K562 (cell line): ENCODE data around the gene ARPC2. TPM values are rescaled to one million over a fixed set of nuclear protein-coding genes. Genes with fewer than 3 reads are reported as not detected.

Experiments
- ATAC-seq: fragments of 200-7000 bp; cut with Tn5 transposase; 3 replicates; pipeline ENCODE4 v1.9.1; 2020; ENCODE audit warnings: moderate library complexity
- BruUV-seq: library from RNA; stranded (reverse); fragments of 400-500 nt; replicated peaks from 2 replicates; lab custom pipeline; 2021; lab: Mats Ljungman, UMichigan
- CTCF ChIA-PET: fragments of 300-600 bp; formaldehyde crosslinking; extraction: SDS; loops from one replicate; lab custom pipeline; 2021; ENCODE audit warnings: low intra/inter-chr PET ratio; lab: Yijun Ruan, JAX
- POLR2A ChIA-PET: fragments of 300-600, 350-650 bp; sonication (Branson Sonifier 250); formaldehyde crosslinking; extraction: SDS; loops from one replicate; lab custom pipeline; 2021; ENCODE audit warnings: antibody characterized with exemption, inconsistent platforms; lab: Yijun Ruan, JAX
- DNase-seq, 4 experiments: peaks; one replicate each; pipeline versions ENCODE4 v3.0.0 to v3.0.0-alpha.2; 2011 to 2018; ENCODE audit warnings: low spot score in 3 of 4, mixed read lengths in 3 of 4; ENCODE audit errors: extremely low read depth in 1 of 4
- FAIRE-seq: peaks from 2 replicates; lab custom pipeline; 2011; peaks lifted over from hg19 to GRCh38; lab: Jason Lieb, UNC
- H2AFZ ChIP-seq: 2 replicates; pipeline ENCODE4 v1.6.0; 2011; ENCODE audit warnings: low read depth, low read length, control low read depth, inconsistent platforms
- H3K27ac ChIP-seq: fragments of 200-600 bp; 3 replicates; pipeline ENCODE4 v1.8.0; 2011; ENCODE audit warnings: low read depth, mild to moderate bottlenecking, control low read depth, inconsistent platforms, low read length, moderate library complexity, mixed read lengths; ENCODE audit errors: extremely low read depth
- H3K27me3 ChIP-seq, 2 experiments: fragments of 300-600 bp in 1 of 2; 2 replicates in 1 of 2; 3 replicates in 1 of 2; pipeline versions ENCODE4 v1.6.0 to v1.8.0; 2011; ENCODE audit warnings: inconsistent platforms in 2 of 2, low read length in 2 of 2, mild to moderate bottlenecking in 1 of 2, mixed read lengths in 1 of 2, moderate library complexity in 1 of 2; ENCODE audit not compliant: control insufficient read depth in 2 of 2, insufficient read depth in 2 of 2
- H3K36me3 ChIP-seq: fragments of 300-600 bp; 3 replicates; pipeline ENCODE4 v1.8.0; 2011; ENCODE audit warnings: mild to moderate bottlenecking, low read length, inconsistent platforms; ENCODE audit not compliant: control insufficient read depth, insufficient read depth
- H3K4me1 ChIP-seq, 2 experiments: fragments of 200-600 bp in 1 of 2; replicated peaks in 1 of 2; 2 replicates in 1 of 2; 3 replicates in 1 of 2; pipeline versions ENCODE4 v1.5.1 to v1.8.0; 2011; ENCODE audit warnings: inconsistent platforms in 2 of 2, low read length in 2 of 2, mild to moderate bottlenecking in 1 of 2, mixed read lengths in 1 of 2, moderate library complexity in 1 of 2; ENCODE audit not compliant: control insufficient read depth in 2 of 2, insufficient read depth in 2 of 2
- H3K4me2 ChIP-seq: 2 replicates; pipeline ENCODE4 v1.6.1; 2011; ENCODE audit warnings: low read length, control low read depth, inconsistent platforms, mixed read lengths; ENCODE audit not compliant: insufficient read depth
- H3K4me3 ChIP-seq: fragments of 200-600 bp; sonication (generic), shearing (Covaris generic); 2 replicates; pipeline ENCODE4 v1.5.1; 2016; ENCODE audit warnings: control low read depth, inconsistent platforms
- H3K79me2 ChIP-seq: fragments of 200-600 bp; 3 replicates; pipeline ENCODE4 v1.8.0; 2011; ENCODE audit warnings: low read length, inconsistent platforms; ENCODE audit not compliant: control insufficient read depth, insufficient read depth
- H3K9ac ChIP-seq, 2 experiments: 2 replicates each; pipeline versions ENCODE4 v1.6.0 to v1.6.1; 2011; ENCODE audit warnings: low read depth in 2 of 2, low read length in 2 of 2, control low read depth in 1 of 2, inconsistent platforms in 1 of 2, mild to moderate bottlenecking in 1 of 2, mixed read lengths in 1 of 2; ENCODE audit not compliant: insufficient read depth in 1 of 2
- H3K9me1 ChIP-seq: one replicate; pipeline ENCODE4 v1.6.0; 2011; ENCODE audit warnings: inconsistent platforms, mild to moderate bottlenecking, low read length, moderate library complexity; ENCODE audit not compliant: control insufficient read depth, insufficient read depth
- H3K9me3 ChIP-seq: replicated peaks from 2 replicates; pipeline ENCODE4 v1.5.1; 2011; ENCODE audit warnings: low read depth, low read length, inconsistent platforms; ENCODE audit not compliant: control insufficient read depth, insufficient read depth
- H4K20me1 ChIP-seq: replicated peaks from 2 replicates; pipeline ENCODE4 v1.6.1; 2011; ENCODE audit warnings: low read length, inconsistent platforms, mixed read lengths; ENCODE audit not compliant: control insufficient read depth, insufficient read depth
- DPF2 ChIP-seq: fragments of 450-650 bp; IDR thresholded peaks from 2 replicates; pipeline ENCODE4 v1.6.1; 2016
- HOXB6 ChIP-seq: fragments of 250-450 bp; sonication (Bioruptor Pico); IDR thresholded peaks from 2 replicates; pipeline ENCODE4 v1.5.1; 2022; ENCODE audit warnings: mild to moderate bottlenecking, borderline replicate concordance
- NR0B1 ChIP-seq: fragments of 450-650 bp; IDR thresholded peaks from one replicate; pipeline ENCODE4 v1.6.1; 2018; ENCODE audit warnings: mild to moderate bottlenecking, moderate library complexity; ENCODE audit not compliant: partially characterized antibody
- PTRF ChIP-seq: fragments of 450-650 bp; IDR thresholded peaks from 2 replicates; pipeline ENCODE4 v1.6.1; 2016; ENCODE audit warnings: mild to moderate bottlenecking, missing genetic modification characterization, missing compliant biosample characterization
- RBM39 ChIP-seq: fragments of 200-400 bp; formaldehyde crosslinking; optimal IDR thresholded peaks from 2 replicates; pipeline ENCODE3; 2018; ENCODE audit warnings: low read depth, low read length
- ZNF239 ChIP-seq: fragments of 250-450 bp; sonication (Bioruptor Pico); IDR thresholded peaks from 2 replicates; pipeline ENCODE4 v1.4.0; 2020; ENCODE audit warnings: mild to moderate bottlenecking
- ZNF395 ChIP-seq: fragments of 200-800 bp; sonication (Bioruptor generic); IDR thresholded peaks from 2 replicates; pipeline ENCODE4 v1.6.1; 2017; ENCODE audit warnings: missing genetic modification characterization, missing compliant biosample characterization
- ZNF445 ChIP-seq: fragments of 250-450 bp; sonication (Bioruptor Pico); IDR thresholded peaks from 2 replicates; pipeline ENCODE4 v1.4.0; 2020; ENCODE audit warnings: low read depth, mild to moderate bottlenecking, moderate library complexity
- ZNF707 ChIP-seq: fragments of 250-450 bp; sonication (Bioruptor Pico); conservative IDR thresholded peaks from 2 replicates; pipeline ENCODE4 v1.8.0; 2022; ENCODE audit warnings: inconsistent platforms, mild to moderate bottlenecking, moderate library complexity
- ZSCAN32 ChIP-seq: fragments of 450-650 bp; formaldehyde crosslinking; IDR thresholded peaks from 2 replicates; pipeline ENCODE4 v1.4.0; 2020; ENCODE audit warnings: mild to moderate bottlenecking, moderate library complexity
- WGBS: fragments of 100-300 bp; shearing (Covaris generic); methylation state at CpG from one replicate; pipeline ENCODE4 v1.1.6; 2016; ENCODE audit warnings: low coverage, mixed read lengths; ENCODE audit not compliant: insufficient coverage; ENCODE audit errors: missing lambda C conversion rate; 5-methylcytosine and 5-hydroxymethylcytosine counted together
- in situ Hi-C: fragments of 300-500 bp; cut with MboI; formaldehyde crosslinking; loops from 4 replicates; pipeline ENCODE4 v1.15.0; 2018; ENCODE audit warnings: inconsistent platforms, mixed read lengths
- intact Hi-C: fragments of 100-400 bp; cut with micrococcal nuclease; formaldehyde crosslinking; loops from 2 replicates; pipeline ENCODE4 v1.14.2; 2022
- polyA plus RNA-seq, 8 experiments: library from polyadenylated mRNA; depleted of rRNA in 4 of 8; stranded (reverse) in 5 of 8; unstranded in 3 of 8; fragments of >200 nt; fragmentation: Nextera tagmentation in 2 of 8; fragmentation: Illumina TruSeq in 1 of 8; extraction: Ambion mirVana in 2 of 8; extraction: Trizol in 1 of 8; gene quantifications; 2 replicates each; pipeline versions ENCODE4 v1.2.1 to v1.2.3, GENCODE V29; 2011 to 2014; ENCODE audit warnings: inconsistent platforms in 1 of 8, missing spikeins in 1 of 8
- total RNA-seq, 7 experiments: library from RNA; depleted of rRNA in 6 of 7; stranded (reverse); fragments of >200 nt in 6 of 7; fragmentation: Illumina TruSeq in 2 of 7; extraction: Trizol in 2 of 7; gene quantifications; 2 replicates each; pipeline versions ENCODE4 v1.2.1 to v1.2.3, GENCODE V29; 2011 to 2021; ENCODE audit warnings: low replicate concordance in 1 of 7
- TF ChIP-seq, protein P1 (sequence below), 3 experiments: fragments of 200-800 bp in 1 of 3; fragments of 250-450 bp in 1 of 3; fragments of 450-650 bp in 1 of 3; sonication (Bioruptor Pico) in 1 of 3; sonication (Bioruptor generic) in 1 of 3; formaldehyde crosslinking in 1 of 3; IDR thresholded peaks; 2 replicates each; pipeline versions ENCODE4 v1.6.1 to v1.8.0; 2016 to 2022; ENCODE audit warnings: mild to moderate bottlenecking in 2 of 3, missing genetic modification characterization in 2 of 3, missing compliant biosample characterization in 1 of 3, moderate library complexity in 1 of 3
- TF ChIP-seq, protein P2 (sequence below), 2 experiments: IDR thresholded peaks in 1 of 2; conservative IDR thresholded peaks in 1 of 2; 2 replicates each; pipeline ENCODE4 v1.6.1; 2016; ENCODE audit warnings: low read depth in 2 of 2, mild to moderate bottlenecking in 1 of 2, missing compliant biosample characterization in 1 of 2, missing genetic modification characterization in 1 of 2, moderate library complexity in 1 of 2

The ARPC2 gene
- total and polyA plus RNA-seq, 9 of the 15 experiments (the other 6 are each of a cell fraction or from before 2014, with no cell fraction given), result 81.9 to 187 (median 103) TPM

GRCh38 chr2:218296200-218296599 is 79.2 kb downstream of the ARPC2 start:
- H3K27ac ChIP-seq, result no peak overlapping the region
- no peak overlapping the region for H2AFZ ChIP-seq
- peaks cover 3% of the 10 kb centered on the region for H3K9me1 ChIP-seq
- no peaks in the 10 kb centered on the region for H3K27me3 ChIP-seq
- no TSS peak for BruUV-seq
- peaks cover 34 to 36% of the 10 kb centered on the region in 2 experiments; a peak in 4 of 5 replicates for H3K4me1 ChIP-seq
- POLR2A ChIA-PET, result interaction anchor here (0.7 to 2.2 kb wide), 4 partner anchors 8 to 158 kb away, joined by 3 to 8 read pairs (median 4); no protein-coding TSS in a partner anchor
- no peak overlapping the region for H3K9ac ChIP-seq
- no peaks in the 10 kb centered on the region for H3K36me3 ChIP-seq
- H3K4me3 ChIP-seq, result no peak overlapping the region
- intact Hi-C loops, result no loop called here
- WGBS, result 80% methylated on average over 1 of the region's 1 CpG
- H3K9me3 ChIP-seq, result no peaks in the 10 kb centered on the region
- H4K20me1 ChIP-seq, result no peaks in the 10 kb centered on the region
- TF ChIP-seq ZNF239, result no peak
- TF ChIP-seq, protein P1, sequence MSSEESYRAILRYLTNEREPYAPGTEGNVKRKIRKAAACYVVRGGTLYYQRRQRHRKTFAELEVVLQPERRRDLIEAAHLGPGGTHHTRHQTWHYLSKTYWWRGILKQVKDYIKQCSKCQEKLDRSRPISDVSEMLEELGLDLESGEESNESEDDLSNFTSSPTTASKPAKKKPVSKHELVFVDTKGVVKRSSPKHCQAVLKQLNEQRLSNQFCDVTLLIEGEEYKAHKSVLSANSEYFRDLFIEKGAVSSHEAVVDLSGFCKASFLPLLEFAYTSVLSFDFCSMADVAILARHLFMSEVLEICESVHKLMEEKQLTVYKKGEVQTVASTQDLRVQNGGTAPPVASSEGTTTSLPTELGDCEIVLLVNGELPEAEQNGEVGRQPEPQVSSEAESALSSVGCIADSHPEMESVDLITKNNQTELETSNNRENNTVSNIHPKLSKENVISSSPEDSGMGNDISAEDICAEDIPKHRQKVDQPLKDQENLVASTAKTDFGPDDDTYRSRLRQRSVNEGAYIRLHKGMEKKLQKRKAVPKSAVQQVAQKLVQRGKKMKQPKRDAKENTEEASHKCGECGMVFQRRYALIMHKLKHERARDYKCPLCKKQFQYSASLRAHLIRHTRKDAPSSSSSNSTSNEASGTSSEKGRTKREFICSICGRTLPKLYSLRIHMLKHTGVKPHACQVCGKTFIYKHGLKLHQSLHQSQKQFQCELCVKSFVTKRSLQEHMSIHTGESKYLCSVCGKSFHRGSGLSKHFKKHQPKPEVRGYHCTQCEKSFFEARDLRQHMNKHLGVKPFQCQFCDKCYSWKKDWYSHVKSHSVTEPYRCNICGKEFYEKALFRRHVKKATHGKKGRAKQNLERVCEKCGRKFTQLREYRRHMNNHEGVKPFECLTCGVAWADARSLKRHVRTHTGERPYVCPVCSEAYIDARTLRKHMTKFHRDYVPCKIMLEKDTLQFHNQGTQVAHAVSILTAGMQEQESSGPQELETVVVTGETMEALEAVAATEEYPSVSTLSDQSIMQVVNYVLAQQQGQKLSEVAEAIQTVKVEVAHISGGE (CRISPR knock-in tag; IDR thresholded peaks at IDR 0.05), result no peak
- TF ChIP-seq RBM39, result no peak
- no peak for TF ChIP-seq ZNF707 (CRISPR knock-in tag)
- TF ChIP-seq ZNF445 (CRISPR knock-in tag), result no peak
- TF ChIP-seq NR0B1, result no peak
- TF ChIP-seq ZSCAN32 (CRISPR knock-in tag), result no peak
- no peak for TF ChIP-seq ZNF395 (CRISPR knock-in tag)
- TF ChIP-seq HOXB6, result no peak
- no peak for TF ChIP-seq PTRF
- TF ChIP-seq, protein P2, sequence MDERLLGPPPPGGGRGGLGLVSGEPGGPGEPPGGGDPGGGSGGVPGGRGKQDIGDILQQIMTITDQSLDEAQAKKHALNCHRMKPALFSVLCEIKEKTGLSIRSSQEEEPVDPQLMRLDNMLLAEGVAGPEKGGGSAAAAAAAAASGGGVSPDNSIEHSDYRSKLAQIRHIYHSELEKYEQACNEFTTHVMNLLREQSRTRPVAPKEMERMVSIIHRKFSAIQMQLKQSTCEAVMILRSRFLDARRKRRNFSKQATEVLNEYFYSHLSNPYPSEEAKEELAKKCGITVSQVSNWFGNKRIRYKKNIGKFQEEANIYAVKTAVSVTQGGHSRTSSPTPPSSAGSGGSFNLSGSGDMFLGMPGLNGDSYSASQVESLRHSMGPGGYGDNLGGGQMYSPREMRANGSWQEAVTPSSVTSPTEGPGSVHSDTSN (CRISPR knock-in tag; IDR thresholded peaks at IDR 0.05; ENCODE audit: low read depth), result no peak
- TF ChIP-seq, protein P2 (tag; conservative IDR thresholded peaks at IDR 0.05; ENCODE audit: low read depth), result no peak
- no peak for TF ChIP-seq DPF2
- FAIRE-seq (no peak), DNase-seq (no peak), ATAC-seq (no peak)
- CTCF ChIA-PET, result no interaction called here
- no peak overlapping the region for H3K4me2 ChIP-seq
- peaks cover 16% of the 10 kb centered on the region for H3K79me2 ChIP-seq
- in situ Hi-C loops, result no loop called here
